Transverse colon (tissue), 4 donors: ENCODE data around the gene EFCAB5. TPM values are rescaled to one million over a fixed set of nuclear protein-coding genes. Genes with fewer than 3 reads are reported as not detected.
"Not testable (repeated sequence)": the region's sequence is repeated elsewhere in the genome, so short reads cannot be mapped to it uniquely, and the experiment has no call there.

Experiments
- DNase-seq: peaks from one replicate; pipeline ENCODE4 v3.0.0-alpha.2; 2019
- H3K27ac ChIP-seq, 4 donors: fragments of 200-600 bp; sonication (generic); 2 replicates each; pipeline ENCODE4 v1.5.1; 2016 to 2018; ENCODE audit warnings: inconsistent platforms in 4 of 4
- H3K27me3 ChIP-seq: fragments of 200-600 bp; sonication (generic); 2 replicates; pipeline ENCODE4 v1.5.1; 2017; ENCODE audit warnings: inconsistent platforms
- H3K36me3 ChIP-seq, 4 donors: fragments of 200-600 bp; sonication (generic); 2 replicates each; pipeline ENCODE4 v1.5.1; 2017 to 2019; ENCODE audit warnings: inconsistent platforms in 4 of 4
- H3K4me1 ChIP-seq, 4 donors: fragments of 200-600 bp; sonication (generic); 2 replicates each; pipeline ENCODE4 v1.5.1; 2017 to 2020; ENCODE audit warnings: inconsistent platforms in 4 of 4
- H3K4me3 ChIP-seq, 4 donors: fragments of 200-600 bp; sonication (generic); 1 replicate in 1 of 4; 2 replicates in 3 of 4; pipeline versions ENCODE4 v1.5.1 to v1.6.1; 2017 to 2019; ENCODE audit warnings: inconsistent platforms in 4 of 4
- H3K9me3 ChIP-seq, 2 donors: fragments of 200-600 bp; sonication (generic); 2 replicates each; pipeline ENCODE4 v1.5.1; 2017 to 2019; ENCODE audit warnings: inconsistent platforms in 2 of 2
- CTCF ChIP-seq, 5 experiments: fragments of 200-600 bp in 3 of 5; fragments of 450-650 bp in 2 of 5; sonication (generic) in 3 of 5; IDR thresholded peaks; 1 replicate in 2 of 5; 2 replicates in 3 of 5; pipeline ENCODE4 v1.5.1; 2016 to 2017; ENCODE audit warnings: antibody characterized with exemption in 5 of 5, inconsistent platforms in 3 of 5, mild to moderate bottlenecking in 2 of 5, moderate library complexity in 1 of 5
- EP300 ChIP-seq: sonication (generic); formaldehyde crosslinking; IDR thresholded peaks from one replicate; pipeline ENCODE4 v1.6.1; 2017; ENCODE audit warnings: antibody characterized with exemption, low read depth
- POLR2A ChIP-seq: fragments of 450-650 bp; IDR thresholded peaks from one replicate; pipeline ENCODE4 v1.6.1; 2016; ENCODE audit warnings: antibody characterized with exemption, mild to moderate bottlenecking, moderate library complexity
- POLR2AphosphoS5 ChIP-seq, 3 donors: sonication (generic); formaldehyde crosslinking; IDR thresholded peaks; one replicate each; pipeline ENCODE4 v1.6.1; 2016; ENCODE audit warnings: antibody characterized with exemption in 3 of 3
- WGBS, 2 donors: methylation state at CpG; one replicate each; pipeline ENCODE4 v1.1.5; 2018; ENCODE audit warnings: low coverage in 1 of 2; 5-methylcytosine and 5-hydroxymethylcytosine counted together
- in situ Hi-C, 4 donors: fragments of 200-750 bp; cut with MboI; loops; one replicate each; pipeline versions ENCODE4 v1.15.0 to v1.15.1; 2017; ENCODE audit warnings: low sequenced_read_pairs in 3 of 4, low pct_ligation_motif_present in 1 of 4, low pct_unique_long_range_greater_than_20kb in 1 of 4
- intact Hi-C: fragments of 100-400 bp; cut with DNase I; formaldehyde crosslinking; loops from one replicate; pipeline ENCODE4 v1.15.1; 2023; ENCODE audit warnings: low total_unique reads
- total RNA-seq, 4 donors: library from RNA; depleted of rRNA; stranded (reverse); fragments of >200 nt; gene quantifications; one replicate each; pipeline ENCODE4 v1.1.0, GENCODE V29; 2016

Gene EFCAB5
- total RNA-seq = 1 to 10 TPM in 3 of 4 donors, under 1 TPM in 1; 1.00 to 3.7 (median 1.9) TPM

- H3K27me3 ChIP-seq = no peaks in the 10 kb centered on the region
- no peak for DNase-seq
- no peak within 1 kb of the TSS for H3K27ac ChIP-seq
- 72 to 78% methylated on average over 1 of the region's 1 CpG for WGBS, 2 donors
- no peaks in the 10 kb centered on the region for H3K36me3 ChIP-seq
- H3K9me3 ChIP-seq = no peaks in the 10 kb centered on the region
- no peak within 1 kb of the TSS for H3K4me3 ChIP-seq
- H3K4me1 ChIP-seq = no peaks in the 10 kb centered on the region
- intact Hi-C loops (no loop called here), in situ Hi-C loops (loop anchor here in 2 of 4 donors (25.0 kb wide), 2 partner anchors 304 to 329 kb away; partner anchors contain the start of gene CORO6 (in 1 of the 2))
- no peak for TF ChIP-seq POLR2AphosphoS5 (IDR thresholded peaks at IDR 0.05)
- TF ChIP-seq EP300 = no peak
Measured at GRCh38 chr17:29941334-29941733, at the start of gene EFCAB5. TSS of gene EFCAB5 (plus strand) at chr17:29941634. CDS start at chr17:29941797, 163 bp downstream.

GRCh38 chr17:29892201-29892600, 49.2 kb upstream of the EFCAB5 start:
- in situ Hi-C loops = no loop called here
- TF ChIP-seq EP300 (no peak), POLR2AphosphoS5 (IDR thresholded peaks at IDR 0.05) (no peak), POLR2A (no peak), CTCF (IDR thresholded peaks at IDR 0.05) (no peak)
- H3K4me3 ChIP-seq = no peak overlapping the region
- no peak for DNase-seq
- intact Hi-C loops = no loop called here
- no peaks in the 10 kb centered on the region for H3K9me3 ChIP-seq
- no peaks in the 10 kb centered on the region for H3K36me3 ChIP-seq
- H3K27me3 ChIP-seq = no peaks in the 10 kb centered on the region
- no peak overlapping the region for H3K27ac ChIP-seq
- no peaks in the 10 kb centered on the region for H3K4me1 ChIP-seq

- H3K27ac ChIP-seq, in situ Hi-C loops, H3K9me3 ChIP-seq, intact Hi-C loops, H3K27me3 ChIP-seq, H3K36me3 ChIP-seq, H3K4me3 ChIP-seq, DNase-seq, H3K4me1 ChIP-seq: not testable (repeated sequence)
- 96% methylated on average over 4 of the region's 4 CpGs for WGBS, 2 donors
Measured at GRCh38 chr17:29897136-29897535, 44.3 kb upstream of the EFCAB5 start.

GRCh38 chr17:29903471-29903870, 38.0 kb upstream of the EFCAB5 start:
- no peaks in the 10 kb centered on the region for H3K4me1 ChIP-seq
- no peak for TF ChIP-seq EP300
- TF ChIP-seq POLR2A = no peak
- TF ChIP-seq CTCF (IDR thresholded peaks at IDR 0.05) = no peak
- no peak for TF ChIP-seq POLR2AphosphoS5 (IDR thresholded peaks at IDR 0.05)
- WGBS, 2 donors = 94% methylated on average over 2 of the region's 2 CpGs
- in situ Hi-C loops = no loop called here
- H3K36me3 ChIP-seq = no peaks in the 10 kb centered on the region
- no peaks in the 10 kb centered on the region for H3K9me3 ChIP-seq
- intact Hi-C loops = no loop called here
- DNase-seq = no peak
- H3K4me3 ChIP-seq = no peak overlapping the region
- H3K27me3 ChIP-seq = no peaks in the 10 kb centered on the region
- H3K27ac ChIP-seq = no peak overlapping the region

GRCh38 chr17:29905086-29905878, 36.2 kb upstream of the EFCAB5 start:
- in situ Hi-C loops = no loop called here

More at GRCh38 chr17:29905086-29905878, 36.2 kb upstream of the EFCAB5 start:
- H3K4me1 ChIP-seq = no peaks in the 10 kb centered on the region
- H3K27me3 ChIP-seq = no peaks in the 10 kb centered on the region
- H3K4me3 ChIP-seq = no peak overlapping the region
- no peak overlapping the region for H3K27ac ChIP-seq
- TF ChIP-seq EP300 (no peak), POLR2A (no peak), POLR2AphosphoS5 (IDR thresholded peaks at IDR 0.05) (no peak), CTCF (IDR thresholded peaks at IDR 0.05) (no peak)
- 100% methylated on average over 3 of the region's 3 CpGs; no CpG with 5 or more reads in 1 of the 2 donors for WGBS, 2 donors
- intact Hi-C loops = no loop called here
- peak; percentile 20 for DNase-seq
- H3K9me3 ChIP-seq = no peaks in the 10 kb centered on the region
- H3K36me3 ChIP-seq = no peaks in the 10 kb centered on the region
